ENCODE data around the gene EFCAB6.
A peak's percentile ranks its signal among the peaks of the same experiment; 100 is the strongest.

The EFCAB6 gene

DNA sequence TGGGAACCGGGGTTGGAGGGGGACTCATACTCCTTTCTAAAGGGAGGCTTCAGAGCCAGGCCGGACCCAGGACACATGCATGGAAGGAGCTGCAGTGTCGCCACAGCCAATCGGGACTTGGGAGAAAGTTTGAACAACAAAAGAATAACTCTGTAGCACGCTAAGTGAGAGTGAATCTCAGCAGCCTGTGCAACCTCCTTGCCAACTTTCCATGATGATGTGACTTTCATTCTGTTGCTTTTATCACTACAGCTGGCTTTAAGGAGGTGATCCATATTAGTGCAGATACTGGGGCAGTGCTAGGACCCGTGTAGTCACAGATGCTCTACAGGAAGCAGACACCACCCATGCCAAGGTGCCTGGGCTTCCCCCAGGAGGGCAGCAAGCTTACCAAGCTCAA, 243.0 kb downstream of the EFCAB6 start:
- no peak for DNase-seq

- no peak for DNase-seq
Measured at GRCh38 chr22:43567691-43568324, 244.3 kb downstream of the EFCAB6 start.

- DNase-seq, result no peak
Measured at GRCh38 chr22:43566561-43567332, 245.4 kb downstream of the EFCAB6 start.

DNA sequence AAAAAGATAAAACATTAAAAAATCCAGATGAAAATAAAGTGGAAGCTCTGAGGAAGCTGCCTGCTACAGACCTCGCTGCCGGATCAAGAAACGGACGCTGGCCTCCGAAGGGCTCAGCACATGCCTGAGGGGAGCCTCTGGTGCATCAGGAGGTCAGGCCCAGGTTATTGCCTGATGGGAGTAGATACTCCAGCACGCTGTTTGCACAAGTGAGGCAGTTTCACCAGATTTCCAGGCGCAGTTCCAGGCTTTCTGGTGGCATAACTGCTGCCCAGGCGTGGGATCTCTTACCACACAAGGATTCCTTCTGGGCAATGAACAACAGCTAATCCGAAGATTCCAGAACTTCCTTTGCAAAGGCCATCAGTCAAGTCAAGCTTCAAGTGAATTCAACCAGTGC, 246.1 kb downstream of the EFCAB6 start:
- DNase-seq, result no peak

DNA sequence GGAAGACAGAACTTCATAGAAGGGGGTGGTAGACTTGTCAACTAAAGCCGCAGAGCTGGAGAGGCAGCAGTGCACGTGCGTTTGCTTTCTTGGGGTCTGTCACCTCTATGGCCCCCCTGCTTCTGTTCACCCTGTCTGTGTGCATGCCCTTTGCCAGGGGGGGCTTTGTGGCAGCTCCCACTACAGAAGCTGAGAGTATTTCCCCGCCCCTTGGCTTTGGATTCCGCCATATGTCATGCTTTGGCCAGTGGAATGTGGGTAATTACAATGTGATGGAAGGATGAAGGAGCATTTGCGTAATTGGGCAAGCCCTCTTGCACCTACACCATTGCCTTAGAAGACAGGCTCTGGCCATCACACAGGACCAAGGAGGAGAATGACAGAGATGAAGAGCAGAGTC, 247.2 kb downstream of the EFCAB6 start:
- no peak for DNase-seq

DNA sequence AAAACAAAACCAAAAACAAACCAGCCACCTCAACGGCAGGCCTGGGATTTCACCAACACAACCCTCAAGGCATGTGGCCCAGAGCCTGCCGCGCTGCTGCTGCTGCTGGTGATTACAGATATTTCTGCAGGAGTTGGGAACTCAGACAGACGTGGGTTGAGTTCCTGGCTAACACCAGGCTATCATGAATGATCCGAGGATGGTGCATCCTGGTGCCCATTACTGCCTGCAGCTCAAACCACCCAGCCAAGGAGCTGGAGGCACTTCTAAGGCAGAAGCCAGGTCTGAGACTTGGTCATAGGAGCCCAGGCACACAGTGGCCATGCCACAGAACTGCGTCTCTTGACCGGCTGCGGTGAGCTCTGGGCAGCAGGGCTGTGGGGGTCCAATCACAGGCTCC, 248.5 kb downstream of the EFCAB6 start:
- no peak for DNase-seq

- DNase-seq, result no peak
Measured at GRCh38 chr22:43562843-43563242, 249.3 kb downstream of the EFCAB6 start.

GRCh38 chr22:43561415-43562178, 250.5 kb downstream of the EFCAB6 start:
- no peak for DNase-seq

GRCh38 chr22:43560651-43561050, 251.5 kb downstream of the EFCAB6 start:
- no peak for DNase-seq

DNA sequence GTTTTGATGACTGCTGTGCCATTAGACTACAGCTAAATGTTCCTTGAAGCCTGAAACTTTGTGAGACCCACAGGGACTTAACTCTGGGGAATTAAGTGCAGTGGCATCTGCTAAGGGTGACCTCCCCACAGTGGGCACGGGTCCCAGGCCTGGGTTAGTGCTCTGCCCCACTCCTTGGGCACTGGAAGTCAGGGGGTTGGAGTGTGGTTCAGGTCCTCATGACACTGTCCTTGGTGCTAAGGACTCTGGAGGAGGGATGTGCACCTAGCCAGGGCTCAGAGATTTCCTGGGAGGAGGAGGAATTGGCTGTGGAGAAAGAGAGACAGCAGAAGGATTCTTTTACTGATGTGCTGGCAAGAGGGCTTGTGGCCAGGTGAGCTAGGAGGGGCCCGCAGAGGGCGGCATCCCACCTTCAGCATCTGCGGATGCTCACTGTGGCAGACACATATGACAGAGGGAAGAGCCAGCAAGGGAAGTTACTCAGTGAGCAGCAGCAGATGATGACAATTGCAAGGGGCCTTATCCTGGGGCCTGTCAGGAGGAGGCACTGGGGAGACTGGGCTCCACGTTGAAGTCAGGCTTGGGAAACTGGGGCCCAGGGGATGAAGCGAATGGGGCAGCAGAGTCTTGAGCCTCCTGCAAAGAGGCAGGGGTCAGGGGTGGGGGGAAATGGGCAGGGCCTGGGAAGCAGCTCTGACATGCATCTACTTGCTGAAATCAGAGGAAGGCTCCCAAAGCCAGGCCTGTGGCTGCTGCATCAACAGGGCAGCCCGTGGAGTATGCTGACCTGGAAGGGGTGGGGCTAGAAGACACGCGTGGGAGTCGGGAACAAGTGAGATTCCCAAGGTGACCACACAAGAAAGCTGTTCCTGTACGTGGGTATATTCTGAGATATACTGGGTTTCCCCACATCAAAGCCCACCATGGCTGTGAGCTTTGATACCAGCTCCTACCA, 256.3 kb downstream of the EFCAB6 start:
- no peak for DNase-seq

DNA sequence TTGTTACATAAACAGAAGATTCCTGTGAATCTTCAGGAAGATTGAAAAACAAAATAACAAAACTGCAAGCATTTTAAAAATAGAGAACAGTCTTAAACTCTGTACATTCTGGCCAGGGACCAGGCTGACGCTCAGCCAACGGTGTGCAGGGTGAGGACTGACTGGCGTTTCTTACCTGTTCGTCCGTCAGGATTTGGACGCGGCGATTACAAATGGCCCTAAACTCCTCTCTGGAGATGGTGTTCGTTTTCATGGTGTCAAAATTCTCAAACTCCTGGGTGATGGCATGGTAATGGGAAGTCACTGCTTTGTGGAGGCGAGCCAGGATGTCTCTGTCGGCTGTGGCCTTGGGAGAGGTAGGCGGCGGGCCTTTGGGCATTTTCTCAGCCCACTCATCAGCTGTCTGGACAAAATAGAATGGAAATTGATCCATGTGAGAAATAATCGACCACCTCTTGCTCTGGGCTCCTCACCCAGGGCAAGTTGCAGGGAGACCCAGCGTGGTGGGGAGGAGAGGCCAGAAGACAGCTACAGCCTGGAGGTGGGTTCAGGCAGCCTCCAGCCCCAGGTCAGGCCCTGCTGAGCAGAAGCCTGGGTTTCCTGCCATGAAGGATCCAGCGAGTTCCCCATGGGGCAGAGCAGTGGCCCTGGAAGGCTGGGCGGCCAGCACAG, 257.3 kb downstream of the EFCAB6 start:
- no peak for DNase-seq

GRCh38 chr22:43554259-43554636, 257.9 kb downstream of the EFCAB6 start:
- no peak for DNase-seq

DNA sequence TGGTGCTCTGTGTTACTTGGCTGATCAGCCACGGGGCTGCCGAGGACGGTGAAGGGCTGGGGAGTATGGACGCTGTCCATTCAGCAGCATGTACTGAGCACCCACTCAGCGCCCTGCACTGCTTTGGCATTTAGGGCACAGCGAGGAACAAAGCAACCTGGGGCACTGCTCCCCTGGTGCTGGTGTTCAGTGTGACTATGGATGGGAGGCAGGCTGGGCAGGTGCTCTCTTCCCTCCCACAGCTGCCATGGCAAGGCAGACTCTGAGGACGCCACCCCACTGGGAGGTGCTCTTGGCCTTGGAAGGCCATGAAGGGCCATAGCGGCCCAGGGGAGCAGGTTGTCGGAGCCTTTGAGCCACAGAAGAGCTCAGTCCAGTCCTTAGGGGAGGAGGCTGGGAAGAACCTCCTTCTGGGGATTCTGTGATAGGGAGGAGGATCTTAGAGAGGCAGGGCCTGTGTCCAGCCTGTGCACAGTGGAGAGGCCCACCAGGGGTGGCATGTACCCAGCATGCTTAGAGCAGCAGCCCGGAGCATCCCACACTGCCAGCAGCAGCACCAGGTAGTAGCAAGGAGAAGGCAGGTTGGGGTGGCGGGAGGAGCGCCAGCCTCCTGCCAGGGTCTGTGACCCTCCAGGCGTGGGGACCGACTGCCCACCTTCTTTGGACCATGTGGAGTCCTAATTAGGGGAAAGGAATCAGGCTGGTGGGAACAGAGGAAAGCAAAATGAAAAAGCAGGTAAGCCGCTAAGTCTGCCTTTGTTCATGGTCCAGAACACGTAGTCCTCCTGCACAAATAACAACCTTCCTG, 258.4 kb downstream of the EFCAB6 start:
- DNase-seq, result no peak

GRCh38 chr22:43550672-43551071, 261.4 kb downstream of the EFCAB6 start:
- no peak for DNase-seq

GRCh38 chr22:43550024-43550620, 262.0 kb downstream of the EFCAB6 start:
- DNase-seq, result no peak

DNA sequence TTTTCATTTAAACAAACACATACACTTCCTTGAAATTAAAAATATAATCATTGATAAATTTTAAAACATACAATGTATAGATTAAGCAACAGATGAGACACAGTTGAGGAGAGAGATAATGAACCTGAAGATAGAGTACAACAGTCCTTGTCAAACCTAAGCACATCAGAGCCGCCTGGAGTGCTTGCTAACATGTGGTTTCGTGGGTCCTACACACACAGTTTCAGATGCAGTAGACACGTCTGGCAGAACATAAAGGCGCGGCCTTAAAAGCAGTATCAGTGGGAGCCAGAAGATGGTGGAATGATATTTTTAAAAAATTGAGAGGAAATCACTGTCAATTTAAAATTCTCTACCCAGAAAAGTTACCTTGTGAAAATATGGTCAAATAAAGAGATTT, 265.9 kb downstream of the EFCAB6 start:
- peak; percentile 7 for DNase-seq

DNA sequence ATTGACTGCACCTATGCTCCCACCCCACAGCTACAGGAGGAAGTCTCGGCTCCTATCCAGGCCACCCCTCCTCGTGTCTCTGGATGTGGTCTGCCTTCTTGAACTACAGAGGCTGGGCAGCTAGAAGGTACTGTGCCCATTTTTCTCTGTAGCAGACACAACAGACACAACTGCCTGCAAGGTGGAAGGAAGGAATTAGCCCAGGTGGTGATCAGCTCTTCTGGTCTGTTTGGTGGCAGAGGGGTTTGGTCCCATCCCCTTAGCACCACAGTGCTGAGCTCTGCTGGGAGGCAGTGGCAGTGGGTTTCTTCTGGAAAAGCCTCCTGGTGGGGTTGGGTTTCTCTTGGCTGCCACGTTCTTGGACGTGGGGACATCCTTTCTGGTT, 267.8 kb downstream of the EFCAB6 start:
- DNase-seq, result no peak

DNA sequence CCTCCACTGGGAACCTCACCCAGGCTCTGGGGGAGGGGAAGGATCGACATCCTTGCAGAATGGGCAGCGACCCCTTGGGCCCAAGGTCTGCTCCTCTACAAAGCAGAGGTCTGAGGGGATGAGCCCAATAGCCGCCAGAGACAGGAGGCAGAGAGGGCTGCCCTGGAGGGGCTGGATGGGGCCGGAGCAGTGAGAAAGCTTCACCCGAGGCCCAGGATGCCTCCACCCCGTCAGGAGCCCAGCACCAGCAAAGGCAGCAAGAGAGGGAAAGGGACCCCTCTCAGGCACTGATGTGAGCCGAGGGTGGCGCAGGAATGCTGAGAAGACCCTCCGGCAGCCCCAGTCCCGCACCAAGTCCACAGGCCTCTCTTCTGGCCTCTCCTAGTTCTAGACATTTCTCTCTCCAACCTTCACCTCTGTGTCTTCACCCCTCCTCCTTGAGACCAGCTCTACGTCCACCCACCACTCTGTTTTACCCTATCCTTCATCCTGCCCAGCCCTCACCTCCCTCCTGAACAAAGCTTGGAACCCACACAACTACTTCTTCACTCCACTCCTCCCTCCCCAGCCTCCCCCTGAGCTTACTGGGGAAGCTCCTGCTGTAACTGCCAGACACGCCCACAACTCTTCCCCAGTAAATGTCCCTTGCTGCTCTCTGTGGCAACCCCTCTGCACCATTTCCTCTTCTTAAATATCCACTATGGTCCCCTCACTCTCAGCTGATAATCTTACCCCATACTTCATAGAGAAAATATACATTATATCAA, 268.4 kb downstream of the EFCAB6 start:
- DNase-seq, result no peak

DNA sequence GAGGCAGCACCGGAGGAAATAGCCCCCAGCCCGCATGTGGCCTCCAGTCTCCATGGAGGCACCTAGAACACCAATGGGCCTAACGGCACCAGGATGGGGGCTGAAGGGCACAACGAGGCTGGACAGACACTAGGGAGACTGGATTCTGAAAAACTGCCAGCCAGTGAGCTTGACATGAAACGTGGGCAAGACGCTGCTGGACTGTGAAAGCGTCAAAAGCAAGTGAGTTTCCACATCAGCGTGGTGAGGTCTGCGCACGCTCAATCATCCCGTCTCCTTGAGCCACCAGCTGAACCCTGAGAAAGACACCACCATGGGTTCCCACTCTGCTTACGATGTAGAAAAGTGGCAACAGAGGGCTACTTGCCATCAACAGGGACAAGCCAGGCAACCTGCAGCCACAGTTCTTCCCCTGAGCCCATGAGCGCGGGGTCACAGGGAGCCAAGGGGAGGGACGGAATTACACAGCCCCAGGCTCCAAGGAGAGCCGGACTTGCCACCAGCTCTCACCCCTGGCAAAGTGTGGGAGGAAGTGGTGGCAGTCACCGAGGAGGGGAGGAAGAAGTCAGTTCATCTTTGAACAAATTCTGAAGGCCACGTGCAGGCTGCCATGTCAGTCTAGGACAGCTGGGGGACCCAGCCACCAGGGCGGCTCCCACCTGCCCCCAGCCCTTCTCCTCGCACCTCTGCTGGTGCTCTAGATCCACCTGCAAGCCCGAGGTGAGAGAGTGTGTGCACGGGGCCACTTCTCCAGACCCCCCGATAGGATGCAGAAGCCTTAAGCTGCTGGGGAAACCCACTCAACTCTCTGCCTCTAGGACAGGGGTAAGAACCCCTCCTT, 269.2 kb downstream of the EFCAB6 start:
- no peak for DNase-seq
